Cardiac fibroblast (primary cell): ENCODE measurements around the gene MCL1.
"Not testable (repeated sequence)": the region's sequence is repeated elsewhere in the genome, so short reads cannot be mapped to it uniquely, and the experiment has no call there.

ENCODE experiments used
- DNase-seq, 2 donors: peaks; one replicate each; pipeline versions ENCODE4 v3.0.0 to v3.0.0-alpha.2; 2010; ENCODE audit warnings: low read depth in 2 of 2
- H3K4me3 ChIP-seq, 2 donors: replicated peaks in 1 of 2; 1 replicate in 1 of 2; 2 replicates in 1 of 2; pipeline ENCODE4 v1.5.1; 2011; ENCODE audit warnings: low read depth in 2 of 2, low read length in 2 of 2, mild to moderate bottlenecking in 2 of 2, moderate library complexity in 1 of 2
- CTCF ChIP-seq: IDR thresholded peaks from one replicate; pipeline ENCODE4 v1.5.1; 2011; ENCODE audit warnings: low read depth, mild to moderate bottlenecking, low read length, inconsistent platforms

The MCL1 gene

GRCh38 chr1:150579110-150579944 is at the start of gene MCL1:
Gene MCL1 (minus strand): TSS chr1:150579610. CDS start chr1:150579530, 80 bp downstream.
- DNase-seq: peak; percentile 98
- peak within 1 kb of the TSS; percentile 92 to 99 for H3K4me3 ChIP-seq
- no peak for TF ChIP-seq CTCF

DNA sequence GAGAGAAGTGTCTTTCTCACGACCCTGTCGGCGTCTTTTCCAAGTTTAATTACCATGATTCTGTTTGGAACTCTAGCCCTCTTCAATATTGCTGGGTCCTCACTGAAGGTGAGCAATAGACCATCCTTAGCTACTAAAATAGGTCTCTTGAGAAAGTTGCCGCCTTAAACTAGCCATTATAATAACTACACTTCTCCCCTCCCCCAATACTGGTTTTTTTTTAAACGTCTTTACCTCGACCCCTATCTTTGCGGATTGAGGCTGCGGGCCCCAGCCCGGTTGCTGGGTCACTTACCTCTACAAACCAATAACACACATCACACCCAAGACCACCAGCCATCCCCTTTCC is 49.3 kb upstream of the MCL1 start:
- TF ChIP-seq CTCF: no peak
- peak overlapping the region; percentile 62 to 74 for H3K4me3 ChIP-seq
- DNase-seq: no peak

DNA sequence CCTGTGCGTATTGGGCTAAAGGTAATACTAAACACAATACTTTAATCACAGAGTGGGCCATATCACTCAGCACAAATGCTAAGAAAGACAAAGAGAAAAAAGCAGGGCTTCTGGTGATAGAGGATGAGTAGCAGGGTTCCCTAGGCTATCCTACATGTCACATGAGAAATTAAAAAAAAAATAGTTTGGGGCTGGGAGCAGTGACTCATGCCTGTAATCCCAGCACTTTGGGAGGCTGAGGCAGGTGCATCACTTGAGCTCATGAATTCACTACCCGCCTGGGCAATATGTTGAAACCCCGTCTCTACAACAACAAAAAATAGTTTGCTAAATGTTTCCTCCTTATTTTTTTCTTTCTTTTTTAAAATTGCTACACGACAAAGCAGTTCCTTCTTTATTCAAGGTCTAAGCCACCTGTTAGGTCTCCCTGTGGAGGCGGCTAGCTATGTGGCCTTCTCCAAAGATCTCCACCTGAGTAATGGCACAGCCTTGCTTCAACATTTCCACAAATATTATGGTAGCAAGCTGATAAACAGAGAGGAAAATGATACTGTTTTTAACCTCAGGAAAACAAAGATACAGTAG is 48.5 kb upstream of the MCL1 start:
- H3K4me3 ChIP-seq: peak overlapping the region; percentile 62 to 74
- DNase-seq: no peak
- no peak for TF ChIP-seq CTCF

- H3K4me3 ChIP-seq: no peak overlapping the region
- DNase-seq: no peak
- TF ChIP-seq CTCF: no peak
These were observed 46.7 kb upstream of the MCL1 start for GRCh38 chr1:150626150-150626549.

- H3K4me3 ChIP-seq, DNase-seq: not testable (repeated sequence)
These were observed 45.1 kb upstream of the MCL1 start for GRCh38 chr1:150624546-150624945.

- H3K4me3 ChIP-seq, DNase-seq: not testable (repeated sequence)
These were observed 44.7 kb upstream of the MCL1 start for GRCh38 chr1:150624134-150624533.

DNA sequence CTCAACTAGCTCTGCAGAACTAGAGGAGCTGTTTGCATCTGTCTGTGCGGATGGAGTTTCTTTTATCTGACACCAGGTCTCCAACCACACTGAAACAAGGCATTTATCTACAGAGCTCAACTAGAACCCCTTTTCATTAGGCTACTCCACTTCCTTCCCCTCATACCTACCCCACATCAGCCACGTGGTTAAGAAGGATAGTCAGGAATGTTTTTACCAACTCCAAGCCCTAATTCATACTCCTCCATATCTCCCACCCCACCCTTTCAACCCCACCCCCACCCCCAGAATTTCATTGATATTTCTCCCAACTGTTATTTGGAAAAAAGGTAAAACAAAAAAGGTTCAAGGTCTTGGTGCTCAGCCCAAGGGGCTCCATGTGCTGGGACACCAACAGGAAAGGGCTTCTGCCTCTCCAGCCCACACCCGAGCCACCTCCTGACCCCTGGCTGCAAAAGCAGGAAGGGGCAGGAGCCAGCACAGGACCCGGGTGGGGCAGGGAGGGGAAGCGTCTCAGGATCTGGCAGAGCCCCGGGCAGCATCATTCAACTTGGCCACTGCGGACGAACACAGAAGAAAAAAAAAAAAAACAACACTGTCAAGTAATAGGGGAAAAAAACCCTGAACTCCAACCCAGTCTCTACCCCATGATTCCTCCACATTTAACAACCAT is 43.0 kb upstream of the MCL1 start:
- H3K4me3 ChIP-seq: no peak overlapping the region
- DNase-seq: peak in 1 of 2 donors; percentile 67
- no peak for TF ChIP-seq CTCF
